IMR-90 (cell line): ENCODE results near the gene DHX29. TPM values are rescaled to one million over a fixed set of nuclear protein-coding genes. Genes with fewer than 3 reads are reported as not detected.

Source experiments
- ATAC-seq: fragments of 200-7000 bp; cut with Tn5 transposase; 2 replicates; pipeline ENCODE4 v1.9.1; 2020; ENCODE audit warnings: low read depth, mild to moderate bottlenecking, moderate library complexity
- BruUV-seq: library from RNA; stranded (reverse); fragments of 400-500 nt; replicated peaks from 2 replicates; lab custom pipeline; 2021; lab: Mats Ljungman, UMichigan
- CTCF ChIA-PET: fragments of 300-600 bp; formaldehyde crosslinking; extraction: SDS; loops from one replicate; lab custom pipeline; 2021; ENCODE audit warnings: antibody characterized with exemption; lab: Yijun Ruan, JAX
- POLR2A ChIA-PET: fragments of 300-600 bp; sonication (Branson Sonifier 250); formaldehyde crosslinking; loops from one replicate; lab custom pipeline; 2022; ENCODE audit warnings: antibody characterized with exemption; ENCODE audit not compliant: unreplicated experiment; lab: Charles Lee
- DNase-seq: peaks from one replicate; pipeline ENCODE4 v3.0.0; 2013
- H2AFZ ChIP-seq: replicated peaks from 2 replicates; pipeline ENCODE3; 2013; ENCODE audit warnings: low read length, mild to moderate bottlenecking; ENCODE audit not compliant: poor library complexity
- H2AK5ac ChIP-seq: 2 replicates; pipeline ENCODE4 v1.6.1; 2013; ENCODE audit warnings: low read depth, low read length, inconsistent platforms
- H2AK9ac ChIP-seq: replicated peaks from 2 replicates; pipeline ENCODE3; 2013; ENCODE audit warnings: mild to moderate bottlenecking, low read depth, low read length, moderate library complexity; ENCODE audit not compliant: poor library complexity
- H2BK120ac ChIP-seq: 2 replicates; pipeline ENCODE4 v1.6.1; 2013; ENCODE audit warnings: low read depth, low read length, inconsistent platforms
- H2BK15ac ChIP-seq: 3 replicates; pipeline ENCODE4 v1.6.1; 2013; ENCODE audit warnings: low read depth, low read length, inconsistent platforms
- H2BK20ac ChIP-seq: 2 replicates; pipeline ENCODE4 v1.6.1; 2013; ENCODE audit warnings: low read depth, mild to moderate bottlenecking, inconsistent platforms, low read length, moderate library complexity
- H2BK5ac ChIP-seq: 2 replicates; pipeline ENCODE4 v1.6.1; 2013; ENCODE audit warnings: mild to moderate bottlenecking, low read depth, low read length, inconsistent platforms; ENCODE audit not compliant: poor library complexity, severe bottlenecking
- H3K14ac ChIP-seq: replicated peaks from 2 replicates; pipeline ENCODE4 v1.6.1; 2013; ENCODE audit warnings: low read depth, low read length, inconsistent platforms
- H3K18ac ChIP-seq: 2 replicates; pipeline ENCODE4 v1.6.1; 2013; ENCODE audit warnings: low read depth, low read length, control low read depth
- H3K23ac ChIP-seq: 2 replicates; pipeline ENCODE4 v1.6.1; 2013; ENCODE audit warnings: low read depth, low read length, inconsistent platforms
- H3K27ac ChIP-seq: 2 replicates; pipeline ENCODE4 v1.5.1; 2013; ENCODE audit warnings: mild to moderate bottlenecking, control low read depth, low read length; ENCODE audit not compliant: insufficient read depth
- H3K27me3 ChIP-seq: 2 replicates; pipeline ENCODE4 v1.6.1; 2013; ENCODE audit warnings: low read length; ENCODE audit not compliant: control insufficient read depth, insufficient read depth
- H3K36me3 ChIP-seq: 2 replicates; pipeline ENCODE4 v1.6.1; 2013; ENCODE audit warnings: low read length, mixed read lengths; ENCODE audit not compliant: control insufficient read depth, insufficient read depth
- H3K4ac ChIP-seq: 2 replicates; pipeline ENCODE4 v1.6.1; 2013; ENCODE audit warnings: low read depth, low read length, inconsistent platforms
- H3K4me1 ChIP-seq: 2 replicates; pipeline ENCODE4 v1.6.1; 2013; ENCODE audit warnings: low read length, mixed read lengths; ENCODE audit not compliant: control insufficient read depth, insufficient read depth
- H3K4me2 ChIP-seq: 2 replicates; pipeline ENCODE4 v1.6.1; 2013; ENCODE audit warnings: low read depth, mild to moderate bottlenecking, control low read depth, low read length, moderate library complexity
- H3K4me3 ChIP-seq: 2 replicates; pipeline ENCODE4 v1.5.1; 2013; ENCODE audit warnings: low read depth, mild to moderate bottlenecking, control low read depth, low read length, moderate library complexity; ENCODE audit not compliant: insufficient read depth
- H3K56ac ChIP-seq: 2 replicates; pipeline ENCODE4 v1.6.1; 2013; ENCODE audit warnings: low read length, inconsistent platforms; ENCODE audit not compliant: insufficient read depth; ENCODE audit errors: extremely low read depth
- H3K79me1 ChIP-seq, 2 experiments: 2 replicates each; pipeline ENCODE4 v1.6.1; 2013; ENCODE audit warnings: low read length in 2 of 2, inconsistent platforms in 1 of 2, low read depth in 1 of 2
- H3K9ac ChIP-seq: 2 replicates; pipeline ENCODE4 v1.6.1; 2013; ENCODE audit warnings: low read depth, low read length, control low read depth
- H3K9me1 ChIP-seq: 2 replicates; pipeline ENCODE4 v1.6.1; 2013; ENCODE audit warnings: low read length, inconsistent platforms; ENCODE audit not compliant: insufficient read depth
- H3K9me3 ChIP-seq: 2 replicates; pipeline ENCODE4 v1.6.1; 2013; ENCODE audit warnings: low read length; ENCODE audit not compliant: control insufficient read depth, insufficient read depth
- H4K20me1 ChIP-seq: 2 replicates; pipeline ENCODE4 v1.6.1; 2013; ENCODE audit warnings: low read length, inconsistent platforms; ENCODE audit not compliant: insufficient read depth
- H4K5ac ChIP-seq: 2 replicates; pipeline ENCODE4 v1.6.1; 2013; ENCODE audit warnings: mild to moderate bottlenecking, low read depth, low read length, control low read depth
- H4K8ac ChIP-seq, 2 experiments: 2 replicates each; pipeline ENCODE4 v1.6.1; 2013; ENCODE audit warnings: low read depth in 2 of 2, low read length in 2 of 2, control low read depth in 1 of 2, inconsistent platforms in 1 of 2
- H4K91ac ChIP-seq: 2 replicates; pipeline ENCODE4 v1.6.1; 2013; ENCODE audit warnings: low read depth, low read length, inconsistent platforms; ENCODE audit not compliant: insufficient read depth
- BHLHE40 ChIP-seq: fragments of 150-350 bp; IDR thresholded peaks from 2 replicates; pipeline ENCODE4 v1.6.1; 2016; ENCODE audit warnings: mild to moderate bottlenecking, low read depth, low read length
- CEBPB ChIP-seq: IDR thresholded peaks from 2 replicates; pipeline ENCODE4 v1.6.1; 2012; ENCODE audit warnings: low read depth, low read length, improper control_type of control experiment
- ELK1 ChIP-seq: fragments of 150-350 bp; IDR thresholded peaks from 2 replicates; pipeline ENCODE4 v1.6.1; 2016; ENCODE audit warnings: low read depth, mild to moderate bottlenecking, low read length, moderate library complexity, borderline replicate concordance
- FOS ChIP-seq: fragments of 150-350 bp; IDR thresholded peaks from 2 replicates; pipeline ENCODE4 v1.6.1; 2016; ENCODE audit warnings: low read depth, low read length
- MAFK ChIP-seq: IDR thresholded peaks from 2 replicates; pipeline ENCODE4 v1.6.1; 2012; ENCODE audit warnings: low read depth, low read length, improper control_type of control experiment
- MAZ ChIP-seq: IDR thresholded peaks from 2 replicates; pipeline ENCODE4 v1.6.1; 2012; ENCODE audit warnings: low read depth, mild to moderate bottlenecking, low read length, improper control_type of control experiment, moderate library complexity, borderline replicate concordance
- RCOR1 ChIP-seq: IDR thresholded peaks from 2 replicates; pipeline ENCODE4 v1.6.1; 2012; ENCODE audit warnings: mild to moderate bottlenecking, low read length, improper control_type of control experiment; ENCODE audit not compliant: insufficient replicate concordance
- RFX5 ChIP-seq: IDR thresholded peaks from 2 replicates; pipeline ENCODE4 v1.8.0; 2012; ENCODE audit warnings: low read depth, mild to moderate bottlenecking, low read length, moderate library complexity
- USF2 ChIP-seq: fragments of 150-350 bp; IDR thresholded peaks from 2 replicates; pipeline ENCODE4 v1.6.1; 2017; ENCODE audit warnings: mild to moderate bottlenecking, antibody characterized with exemption, low read length, low read depth
- WGBS, 2 experiments: methylation state at CpG; one replicate each; pipeline versions ENCODE4 v1.1.5 to v1.1.7; 2013; ENCODE audit warnings: missing lambda C conversion rate in 2 of 2; ENCODE audit not compliant: insufficient read length in 1 of 2; ENCODE audit errors: extremely low coverage in 2 of 2; 5-methylcytosine and 5-hydroxymethylcytosine counted together
- dilution Hi-C: fragments of 300-500 bp; cut with HindIII; formaldehyde crosslinking; loops from one replicate; pipeline ENCODE4 v1.14.3; 2018; ENCODE audit warnings: low sequenced_read_pairs; ENCODE audit not compliant: unreplicated experiment
- in situ Hi-C: fragments of 300-500 bp; cut with MboI; formaldehyde crosslinking; loops from 3 replicates; pipeline ENCODE4 v1.14.3; 2019; ENCODE audit warnings: low sequenced_read_pairs, inconsistent platforms, mixed read lengths
- intact Hi-C: fragments of 100-400 bp; cut with micrococcal nuclease; formaldehyde crosslinking; loops from 2 replicates; pipeline ENCODE4 v1.10.0; 2022
- polyA plus RNA-seq, 3 experiments: library from polyadenylated mRNA; depleted of rRNA; stranded (reverse); fragments of >200 nt; gene quantifications; 2 replicates each; pipeline ENCODE4 v1.2.3, GENCODE V29; 2012; ENCODE audit warnings: low replicate concordance in 1 of 3
- total RNA-seq: library from RNA; depleted of rRNA; stranded (reverse); fragments of >200 nt; gene quantifications from 2 replicates; pipeline ENCODE4 v1.2.3, GENCODE V29; 2012
- TF ChIP-seq, protein P1 (sequence below): conservative IDR thresholded peaks from 2 replicates; pipeline ENCODE4 v1.5.1; 2012; ENCODE audit warnings: mild to moderate bottlenecking, low read depth, low read length, improper control_type of control experiment

DHX29 gene
- total and polyA plus RNA-seq, 2 of the 4 experiments (the other 2 are of a cell fraction), result 9.5 to 25.6 TPM

- TF ChIP-seq RFX5 (no peak), FOS (no peak)
These were observed 76.2 kb downstream of the DHX29 start (continued) for GRCh38 chr5:55231029-55231918.

DNA sequence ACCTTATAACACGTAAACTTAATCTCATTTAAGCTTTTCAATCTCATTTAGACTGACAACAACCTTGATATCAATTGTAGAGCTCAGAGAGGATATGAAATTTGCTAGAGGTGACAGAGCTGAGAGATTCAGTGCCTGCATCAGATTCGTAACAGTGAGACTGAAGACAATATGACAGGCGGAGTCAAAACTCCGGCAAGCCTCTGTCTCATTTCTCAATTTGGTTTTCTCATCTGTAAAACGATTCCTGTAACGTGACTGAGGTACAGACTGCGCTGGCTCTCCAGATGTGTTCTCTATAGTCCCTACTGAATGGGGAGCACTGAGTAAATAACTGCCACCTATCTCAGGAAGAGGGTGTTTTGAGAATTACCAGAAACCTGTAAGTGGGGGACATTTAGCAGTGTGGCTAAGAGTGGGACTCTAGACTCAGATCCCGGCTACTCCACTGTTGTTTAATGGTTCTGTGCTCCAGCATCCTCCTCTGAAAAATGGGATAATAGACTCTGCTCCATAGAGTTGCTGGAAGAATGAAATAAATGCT lies 77.3 kb downstream of the DHX29 start:
- in situ Hi-C loops, result no loop called here
- CTCF ChIA-PET, result interaction anchor here (0.8 kb wide), 1 partner anchor 16 kb away, joined by 3 read pairs; no protein-coding TSS in a partner anchor
- TF ChIP-seq MAFK (no peak), MAZ (no peak), RCOR1 (no peak), FOS (no peak), CEBPB (no peak), RFX5 (no peak), ELK1 (no peak), USF2 (no peak), BHLHE40 (no peak)
- TF ChIP-seq, protein P1, sequence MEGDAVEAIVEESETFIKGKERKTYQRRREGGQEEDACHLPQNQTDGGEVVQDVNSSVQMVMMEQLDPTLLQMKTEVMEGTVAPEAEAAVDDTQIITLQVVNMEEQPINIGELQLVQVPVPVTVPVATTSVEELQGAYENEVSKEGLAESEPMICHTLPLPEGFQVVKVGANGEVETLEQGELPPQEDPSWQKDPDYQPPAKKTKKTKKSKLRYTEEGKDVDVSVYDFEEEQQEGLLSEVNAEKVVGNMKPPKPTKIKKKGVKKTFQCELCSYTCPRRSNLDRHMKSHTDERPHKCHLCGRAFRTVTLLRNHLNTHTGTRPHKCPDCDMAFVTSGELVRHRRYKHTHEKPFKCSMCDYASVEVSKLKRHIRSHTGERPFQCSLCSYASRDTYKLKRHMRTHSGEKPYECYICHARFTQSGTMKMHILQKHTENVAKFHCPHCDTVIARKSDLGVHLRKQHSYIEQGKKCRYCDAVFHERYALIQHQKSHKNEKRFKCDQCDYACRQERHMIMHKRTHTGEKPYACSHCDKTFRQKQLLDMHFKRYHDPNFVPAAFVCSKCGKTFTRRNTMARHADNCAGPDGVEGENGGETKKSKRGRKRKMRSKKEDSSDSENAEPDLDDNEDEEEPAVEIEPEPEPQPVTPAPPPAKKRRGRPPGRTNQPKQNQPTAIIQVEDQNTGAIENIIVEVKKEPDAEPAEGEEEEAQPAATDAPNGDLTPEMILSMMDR, result no peak

More for the DNA sequence above, 77.3 kb downstream of the DHX29 start:
- POLR2A ChIA-PET, result no interaction called here
- H3K9me1 ChIP-seq, result no peaks in the 10 kb centered on the region
- peaks cover 9% of the 10 kb centered on the region; the same call in 1 of the 2 replicates for H3K4me1 ChIP-seq
- H3K18ac ChIP-seq, result no peak overlapping the region
- intact Hi-C loops, result no loop called here
- dilution Hi-C loops, result no loop called here
- H3K9ac ChIP-seq, result no peak overlapping the region
- H2BK15ac ChIP-seq, result no peak overlapping the region
- DNase-seq (no peak), ATAC-seq (no peak)
- H3K27ac ChIP-seq, result no peak overlapping the region
- no peak overlapping the region for H3K14ac ChIP-seq
- no peak overlapping the region for H3K23ac ChIP-seq
- no peaks in the 10 kb centered on the region for H3K79me1 ChIP-seq
- no peak overlapping the region for H2BK120ac ChIP-seq
- no peak overlapping the region for H3K4me3 ChIP-seq
- no peak overlapping the region for H4K5ac ChIP-seq
- H3K9me3 ChIP-seq, result peaks cover 4% of the 10 kb centered on the region; the same call in 1 of the 2 replicates
- peaks cover 30% of the 10 kb centered on the region; the same call in 1 of the 2 replicates for H4K20me1 ChIP-seq
- WGBS, 2 experiments, result 30% methylated on average over 4 of the region's 8 CpGs; no CpG with 5 or more reads in 1 of the 2 experiments
- no peak overlapping the region for H3K4ac ChIP-seq
- H3K36me3 ChIP-seq, result no peaks in the 10 kb centered on the region
- H2AFZ ChIP-seq, result no peak overlapping the region
- no peak overlapping the region for H3K56ac ChIP-seq
- no TSS peak for BruUV-seq
- no peak overlapping the region for H2AK9ac ChIP-seq
- no peak overlapping the region for H3K4me2 ChIP-seq
- peaks cover 96% of the 10 kb centered on the region for H3K27me3 ChIP-seq
- no peak overlapping the region for H4K91ac ChIP-seq
- H2BK20ac ChIP-seq, result no peak overlapping the region
- no peak overlapping the region for H2AK5ac ChIP-seq
- H4K8ac ChIP-seq, result no peak overlapping the region
- H2BK5ac ChIP-seq, result no peak overlapping the region
